Measurements from ENCODE around the gene FSTL3. TPM values are rescaled to one million over a fixed set of nuclear protein-coding genes. Genes with fewer than 3 reads are reported as not detected.
"Not testable (repeated sequence)": the region's sequence is repeated elsewhere in the genome, so short reads cannot be mapped to it uniquely, and the experiment has no call there.

FSTL3 gene
- total and polyA plus RNA-seq, 2 of the 8 experiments (the other 6 are each of a cell fraction or from before 2014, with no cell fraction given): 8.1 to 11.8 TPM

DNA sequence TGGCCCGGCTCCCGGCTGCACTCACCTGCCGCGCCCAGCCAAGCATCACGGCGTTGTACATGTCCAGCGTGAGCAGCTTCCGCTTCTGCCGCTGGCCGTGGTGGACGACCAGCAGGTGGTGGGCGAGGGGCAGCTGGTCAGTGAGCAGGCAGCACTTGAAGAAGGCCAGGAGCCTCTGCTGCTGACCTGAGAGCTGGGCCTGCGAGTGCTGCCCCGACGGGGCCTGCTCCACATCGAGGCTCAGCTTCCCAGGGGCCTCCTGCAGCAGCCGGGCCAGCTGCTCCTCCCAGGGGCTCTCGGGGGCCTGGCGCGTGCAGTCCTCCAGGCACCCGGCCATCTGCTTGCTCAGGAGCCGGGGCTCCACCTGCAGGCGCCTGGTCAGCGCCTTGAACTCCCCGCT, 46.7 kb upstream of the FSTL3 start:
- not testable (repeated sequence) for H2AFZ ChIP-seq (ENCODE audit: low read length); H3K9me3 ChIP-seq (ENCODE audit: insufficient read depth in 2 of 2, low read depth in 1 of 2, low read length in 1 of 2); H2BK120ac ChIP-seq (replicated peaks; ENCODE audit: low read depth, low read length); H2BK12ac ChIP-seq (ENCODE audit: low read depth, low read length); H2BK20ac ChIP-seq (ENCODE audit: low read length); FAIRE-seq; H3K23me2 ChIP-seq (ENCODE audit: low read depth, low read length); H3K9ac ChIP-seq (replicated peaks in 1 of 4; ENCODE audit: extremely low read depth in 1 of 4, low read depth in 3 of 4, low read length in 3 of 4); H3K4me1 ChIP-seq (replicated peaks in 1 of 4; ENCODE audit: control insufficient read depth in 3 of 4, insufficient read depth in 4 of 4, low read length in 3 of 4); H4K8ac ChIP-seq (ENCODE audit: extremely low read depth, insufficient read depth, low read length); H4K5ac ChIP-seq (ENCODE audit: insufficient read length, low read depth, low read length); H3K79me1 ChIP-seq (ENCODE audit: low read depth, low read length); H4K20me1 ChIP-seq (replicated peaks in 1 of 2; ENCODE audit: control insufficient read depth in 1 of 2, insufficient read depth in 2 of 2, low read length in 2 of 2); H3K23ac ChIP-seq (ENCODE audit: insufficient read length); H3K56ac ChIP-seq (replicated peaks; ENCODE audit: insufficient read length, low read depth, low read length); H4K91ac ChIP-seq (replicated peaks; ENCODE audit: insufficient read length, low read length); H2AK5ac ChIP-seq (ENCODE audit: low read depth, low read length); H2BK5ac ChIP-seq (ENCODE audit: low read depth, low read length); DNase-seq (ENCODE audit: low read depth in 1 of 2, low spot score in 2 of 2); H3K27me3 ChIP-seq (replicated peaks in 1 of 4; ENCODE audit: control insufficient read depth in 3 of 4, extremely low read depth in 1 of 4, insufficient read depth in 3 of 4, low read length in 3 of 4); H3K4me2 ChIP-seq (ENCODE audit: insufficient read depth in 1 of 2, low read depth in 2 of 2, low read length in 2 of 2); H3K14ac ChIP-seq (ENCODE audit: insufficient read length); H3K4ac ChIP-seq (replicated peaks; ENCODE audit: insufficient read length, low read depth, low read length); H2BK15ac ChIP-seq (ENCODE audit: low read length); H3K18ac ChIP-seq (ENCODE audit: extremely low read depth, low read length); H3K4me3 ChIP-seq (ENCODE audit: extremely low read depth in 1 of 4, insufficient read depth in 2 of 4, low read depth in 3 of 4, low read length in 4 of 4); H3K27ac ChIP-seq (ENCODE audit: low read depth, low read length)
- ChIA-PET CTCF (ENCODE audit: partially characterized antibody) (interaction anchor here (1.3 to 4.4 kb wide), 2 partner anchors 12 to 44 kb away, joined by 6 to 26 read pairs; no protein-coding TSS in a partner anchor), POLR2A (ENCODE audit: partially characterized antibody) (interaction anchor here (1.5 kb wide), 1 partner anchor 183 kb away, joined by 3 read pairs; no protein-coding TSS in a partner anchor)
- Histone ChIP-seq H3K36me3 (ENCODE audit: control insufficient read depth in 2 of 4, insufficient read depth in 4 of 4, low read length in 3 of 4) (peaks cover 0 to 12% (median 7%) of the 10 kb centered on the region in 4 experiments; a peak in 6 of 8 replicates), H3K79me2 (ENCODE audit: control insufficient read depth in 1 of 2, insufficient read depth in 2 of 2, low read length in 2 of 2) (peaks cover 0 to 18% of the 10 kb centered on the region in 2 experiments; a peak in 1 of 4 replicates)
- 92% methylated on average over 25 of the region's 25 CpGs; no CpG with 5 or more reads in 1 of the 2 experiments for WGBS, 2 experiments (ENCODE audit: extremely low coverage in 1 of 2, insufficient coverage in 1 of 2, insufficient read length in 1 of 2, insufficient replicate concordance in 2 of 2, low coverage in 1 of 2, low lambda C conversion rate in 2 of 2, missing lambda C conversion rate in 1 of 2)
